HepG2 (cell line): ENCODE results near the gene RNGTT. TPM values are rescaled to one million over a fixed set of nuclear protein-coding genes. Genes with fewer than 3 reads are reported as not detected.

Experiments used
- ATAC-seq: fragments of 200-7000 bp; cut with Tn5 transposase; 3 replicates; pipeline ENCODE4 v1.9.1; 2020; ENCODE audit warnings: mild to moderate bottlenecking, moderate library complexity
- BruUV-seq: library from RNA; stranded (reverse); fragments of 400-500 nt; replicated peaks from 2 replicates; lab custom pipeline; 2021; lab: Mats Ljungman, UMichigan
- CTCF ChIA-PET: fragments of 300-600 bp; formaldehyde crosslinking; extraction: SDS; loops from one replicate; lab custom pipeline; 2021; ENCODE audit warnings: low total read pairs, inconsistent platforms, low intra/inter-chr PET ratio; lab: Yijun Ruan, JAX
- POLR2A ChIA-PET: fragments of 350-600 bp; sonication (Branson Sonifier 250); formaldehyde crosslinking; loops from one replicate; lab custom pipeline; 2020; ENCODE audit warnings: antibody characterized with exemption, inconsistent platforms; lab: Yijun Ruan, JAX
- DNase-seq: peaks from one replicate; pipeline ENCODE4 v3.0.0-alpha.2; 2015; ENCODE audit warnings: low spot score
- FAIRE-seq: peaks from 3 replicates; lab custom pipeline; 2011; peaks lifted over from hg19 to GRCh38; lab: Jason Lieb, UNC
- H2AFZ ChIP-seq: one replicate; pipeline ENCODE4 v1.6.1; 2011; ENCODE audit warnings: low read length, inconsistent platforms
- H3K27ac ChIP-seq: fragments of 300-600 bp; 3 replicates; pipeline ENCODE4 v1.8.0; 2011; ENCODE audit warnings: mixed run types, mild to moderate bottlenecking, mixed read lengths, low read length, inconsistent platforms; ENCODE audit not compliant: insufficient read depth; ENCODE audit errors: extremely low read length
- H3K27me3 ChIP-seq, 2 experiments: fragments of 200-600 bp in 1 of 2; 2 replicates in 1 of 2; 3 replicates in 1 of 2; pipeline versions ENCODE4 v1.6.0 to v1.8.0; 2011; ENCODE audit warnings: low read length in 2 of 2, mild to moderate bottlenecking in 2 of 2, moderate library complexity in 2 of 2, inconsistent platforms in 1 of 2; ENCODE audit not compliant: insufficient read depth in 2 of 2, control insufficient read depth in 1 of 2
- H3K36me3 ChIP-seq, 2 experiments: fragments of 200-600 bp in 1 of 2; replicated peaks in 1 of 2; 2 replicates in 1 of 2; 3 replicates in 1 of 2; pipeline versions ENCODE4 v1.5.1 to v1.8.0; 2011; ENCODE audit warnings: low read length in 2 of 2, inconsistent platforms in 1 of 2; ENCODE audit not compliant: insufficient read depth in 2 of 2, control insufficient read depth in 1 of 2
- H3K4me1 ChIP-seq: 2 replicates; pipeline ENCODE4 v1.5.1; 2012; ENCODE audit warnings: low read length, inconsistent platforms; ENCODE audit not compliant: insufficient read depth
- H3K4me2 ChIP-seq: 2 replicates; pipeline ENCODE4 v1.6.0; 2011; ENCODE audit warnings: low read depth, low read length, inconsistent platforms
- H3K4me3 ChIP-seq, 3 experiments: fragments of 200-600 bp in 1 of 3; sonication (generic), shearing (Covaris generic) in 1 of 3; replicated peaks in 1 of 3; 2 replicates each; pipeline ENCODE4 v1.5.1; 2011 to 2016; ENCODE audit warnings: low read length in 3 of 3, inconsistent platforms in 2 of 3, low read depth in 2 of 3, mild to moderate bottlenecking in 2 of 3, control low read depth in 1 of 3, mixed read lengths in 1 of 3; ENCODE audit not compliant: insufficient read depth in 1 of 3
- H3K79me2 ChIP-seq: one replicate; pipeline ENCODE4 v1.6.1; 2011; ENCODE audit warnings: low read length, inconsistent platforms; ENCODE audit not compliant: insufficient read depth
- H3K9ac ChIP-seq: 2 replicates; pipeline ENCODE4 v1.6.0; 2011; ENCODE audit warnings: mild to moderate bottlenecking, low read depth, low read length, inconsistent platforms; ENCODE audit not compliant: insufficient read depth
- H3K9me3 ChIP-seq: 2 replicates; pipeline ENCODE4 v1.5.1; 2012; ENCODE audit warnings: mild to moderate bottlenecking, low read length
- H4K20me1 ChIP-seq: 2 replicates; pipeline ENCODE4 v1.6.0; 2011; ENCODE audit warnings: inconsistent platforms, mild to moderate bottlenecking, low read length, moderate library complexity; ENCODE audit not compliant: insufficient read depth
- ATF7 ChIP-seq, 2 experiments: fragments of 450-650 bp in 1 of 2; sonication (generic) in 1 of 2; formaldehyde crosslinking in 1 of 2; IDR thresholded peaks; 2 replicates each; pipeline versions ENCODE4 v1.4.0 to v1.6.1; 2016 to 2020; ENCODE audit warnings: antibody characterized with exemption in 1 of 2, mild to moderate bottlenecking in 1 of 2, missing genetic modification reagents in 1 of 2
- CEBPB ChIP-seq: IDR thresholded peaks from 2 replicates; pipeline ENCODE4 v1.6.1; 2011; ENCODE audit warnings: low read depth, low read length, improper control_type of control experiment, borderline replicate concordance
- CEBPG ChIP-seq: IDR thresholded peaks from 2 replicates; pipeline ENCODE4 v1.6.1; 2016
- FOSL1 ChIP-seq: sonication (generic); formaldehyde crosslinking; IDR thresholded peaks from 2 replicates; pipeline ENCODE4 v1.9.0; 2021; ENCODE audit warnings: missing genetic modification reagents, borderline replicate concordance
- FOXA3 ChIP-seq: IDR thresholded peaks from 2 replicates; pipeline ENCODE4 v1.6.1; 2016; ENCODE audit warnings: missing genetic modification reagents, missing compliant biosample characterization
- JUND ChIP-seq: sonication (generic); formaldehyde crosslinking; IDR thresholded peaks from 2 replicates; pipeline ENCODE4 v1.8.0; 2022; ENCODE audit warnings: mild to moderate bottlenecking, missing genetic modification reagents
- KDM1A ChIP-seq: IDR thresholded peaks from 2 replicates; pipeline ENCODE4 v1.6.1; 2016; ENCODE audit warnings: missing compliant biosample characterization
- LRRFIP1 ChIP-seq: sonication (generic); formaldehyde crosslinking; conservative IDR thresholded peaks from 2 replicates; pipeline ENCODE4 v1.4.0; 2020; ENCODE audit warnings: missing genetic modification reagents
- MED13 ChIP-seq: sonication (generic); formaldehyde crosslinking; IDR thresholded peaks from 2 replicates; pipeline ENCODE4 v1.5.0; 2020; ENCODE audit warnings: missing genetic modification reagents
- NFE2 ChIP-seq: sonication (generic); formaldehyde crosslinking; IDR thresholded peaks from 2 replicates; pipeline ENCODE4 v1.4.0; 2020; ENCODE audit warnings: missing genetic modification reagents
- NR0B2 ChIP-seq: sonication (generic); formaldehyde crosslinking; IDR thresholded peaks from 2 replicates; pipeline ENCODE4 v1.4.0; 2020; ENCODE audit warnings: mild to moderate bottlenecking, missing genetic modification reagents
- PBX3 ChIP-seq: sonication (generic); formaldehyde crosslinking; IDR thresholded peaks from 2 replicates; pipeline ENCODE4 v1.8.1; 2023; ENCODE audit warnings: missing genetic modification reagents, inconsistent platforms, borderline replicate concordance
- PLRG1 ChIP-seq: fragments of 450-650 bp; conservative IDR thresholded peaks from 2 replicates; pipeline ENCODE4 v1.6.1; 2016
- POLR2G ChIP-seq: fragments of 200-400 bp; formaldehyde crosslinking; IDR thresholded peaks from 2 replicates; pipeline ENCODE4 v1.6.1; 2018; ENCODE audit warnings: mild to moderate bottlenecking, low read depth, low read length, moderate library complexity
- SMARCE1 ChIP-seq: fragments of 450-650 bp; IDR thresholded peaks from 2 replicates; pipeline ENCODE4 v1.6.1; 2017; ENCODE audit warnings: borderline replicate concordance
- TFAP4 ChIP-seq: sonication (generic); IDR thresholded peaks from 2 replicates; pipeline ENCODE4 v1.6.1; 2016; ENCODE audit warnings: low read depth, borderline replicate concordance
- ZIK1 ChIP-seq: sonication (generic); formaldehyde crosslinking; IDR thresholded peaks from 2 replicates; pipeline ENCODE4 v1.5.0; 2020; ENCODE audit warnings: mild to moderate bottlenecking, low read depth, missing genetic modification reagents, borderline replicate concordance
- ZNF225 ChIP-seq: sonication (generic); formaldehyde crosslinking; IDR thresholded peaks from 2 replicates; pipeline ENCODE4 v1.4.0; 2020; ENCODE audit warnings: mild to moderate bottlenecking, missing genetic modification reagents
- ZNF451 ChIP-seq: sonication (generic); formaldehyde crosslinking; IDR thresholded peaks from 2 replicates; pipeline ENCODE4 v1.5.0; 2020; ENCODE audit warnings: mild to moderate bottlenecking, missing genetic modification reagents
- ZNF644 ChIP-seq: IDR thresholded peaks from 2 replicates; pipeline ENCODE4 v1.6.1; 2016; ENCODE audit warnings: low read depth
- ZNF737 ChIP-seq: sonication (generic); formaldehyde crosslinking; IDR thresholded peaks from 2 replicates; pipeline ENCODE4 v1.5.0; 2020; ENCODE audit warnings: missing genetic modification reagents, mild to moderate bottlenecking, borderline replicate concordance
- ZSCAN31 ChIP-seq: sonication (generic); formaldehyde crosslinking; IDR thresholded peaks from 2 replicates; pipeline ENCODE4 v1.5.0; 2020; ENCODE audit warnings: low read depth, mild to moderate bottlenecking, missing genetic modification reagents
- WGBS: methylation state at CpG from one replicate; pipeline ENCODE4 v1.1.6; 2017; ENCODE audit warnings: low lambda C conversion rate; 5-methylcytosine and 5-hydroxymethylcytosine counted together
- in situ Hi-C: cut with HindIII; loops from 2 replicates; pipeline ENCODE4 v1.10.0; 2017; ENCODE audit warnings: low pct_unique_long_range_greater_than_20kb; ENCODE audit not compliant: extremely low pct_ligation_motif_present
- intact Hi-C: fragments of 100-400 bp; cut with micrococcal nuclease; formaldehyde crosslinking; loops from one replicate; pipeline ENCODE4 v1.10.0; 2022; ENCODE audit not compliant: unreplicated experiment
- polyA plus RNA-seq, 8 experiments: library from polyadenylated mRNA; depleted of rRNA in 3 of 8; stranded (reverse) in 7 of 8; unstranded in 1 of 8; fragments of >200 nt; fragmentation: Illumina TruSeq in 4 of 8; extraction: Trizol in 4 of 8; gene quantifications; 2 replicates each; pipeline versions ENCODE4 v1.2.1 to v1.2.3, GENCODE V29; 2011 to 2016; ENCODE audit warnings: low read depth in 4 of 8, missing spikeins in 1 of 8, mixed read lengths in 1 of 8; ENCODE audit not compliant: insufficient read depth in 1 of 8
- total RNA-seq, 5 experiments: library from RNA; depleted of rRNA; stranded (reverse); fragments of >200 nt; fragmentation: Illumina TruSeq; extraction: Trizol; gene quantifications; 2 replicates each; pipeline ENCODE4 v1.2.3, GENCODE V29; 2016; ENCODE audit warnings: low read depth in 1 of 5

RNGTT gene
- total and polyA plus RNA-seq, 2 of the 13 experiments (the other 11 are each of a cell fraction or from before 2014, with no cell fraction given) = 6.0 to 22.6 TPM

GRCh38 chr6:88825856-88826255, 137.6 kb downstream of the RNGTT start (continued):
- TF ChIP-seq LRRFIP1 (no peak), ZNF737 (no peak), ZSCAN31 (CRISPR knock-in tag) (no peak), POLR2G (no peak)

- H3K9ac ChIP-seq = no peak overlapping the region
- H3K27ac ChIP-seq = no peak overlapping the region
- FAIRE-seq (no peak), DNase-seq (peak; percentile 56), ATAC-seq (peak; percentile 83)
- no TSS peak for BruUV-seq
- H3K4me3 ChIP-seq = no peak overlapping the region
- H3K9me3 ChIP-seq = no peaks in the 10 kb centered on the region
- 39% methylated on average over 2 of the region's 2 CpGs for WGBS
- no peaks in the 10 kb centered on the region for H4K20me1 ChIP-seq
- ChIA-PET POLR2A (no interaction called here), CTCF (no interaction called here)
- in situ Hi-C loops (no loop called here), intact Hi-C loops (no loop called here)
- no peaks in the 10 kb centered on the region for H3K79me2 ChIP-seq
- no peaks in the 10 kb centered on the region for H3K36me3 ChIP-seq
- no peak overlapping the region for H3K4me2 ChIP-seq
- peaks cover 29% of the 10 kb centered on the region for H3K4me1 ChIP-seq
- no peak overlapping the region for H2AFZ ChIP-seq
- H3K27me3 ChIP-seq = no peaks in the 10 kb centered on the region
- TF ChIP-seq CEBPB (peak; percentile 28; the same call in 1 of the 2 replicates), NR0B2 (no peak), FOSL1 (CRISPR knock-in tag) (peak; percentile 80; the same call in 1 of the 2 replicates), ZIK1 (CRISPR knock-in tag) (no peak), KDM1A (CRISPR knock-in tag) (no peak), PLRG1 (no peak), MED13 (CRISPR knock-in tag) (no peak), FOXA3 (CRISPR knock-in tag) (peak; percentile 88), ZNF225 (CRISPR knock-in tag) (no peak), NFE2 (CRISPR knock-in tag) (no peak), CEBPG (CRISPR knock-in tag) (peak; percentile 19; the same call in 1 of the 2 replicates), ATF7 (IDR thresholded peaks at IDR 0.05) (peak; percentile 43; the same call in 1 of the 2 replicates), ATF7 (CRISPR knock-in tag; IDR thresholded peaks at IDR 0.05) (no peak), PBX3 (no peak), JUND (CRISPR knock-in tag) (0 out of 2 replicates have a peak, but pooled peaks have one; percentile 24), SMARCE1 (no peak), TFAP4 (no peak), ZNF451 (CRISPR knock-in tag) (no peak), ZNF644 (CRISPR knock-in tag) (0 out of 2 replicates have a peak, but pooled peaks have one; percentile 42)
These were observed 139.4 kb downstream of the RNGTT start for GRCh38 chr6:88823998-88824397.
